Left ventricle myocardium inferior (tissue), 1 donor: ENCODE data around the gene OGT. TPM values are rescaled to one million over a fixed set of nuclear protein-coding genes. Genes with fewer than 3 reads are reported as not detected.

Experiments
- DNase-seq: peaks from one replicate; pipeline ENCODE4 v3.0.0-alpha.2; 2020
- H3K27ac ChIP-seq: fragments of 200-600 bp; replicated peaks from 2 replicates; pipeline ENCODE4 v1.8.0; 2021
- H3K27me3 ChIP-seq: fragments of 200-600 bp; 2 replicates; pipeline ENCODE4 v1.8.0; 2021; ENCODE audit warnings: low read depth
- H3K36me3 ChIP-seq: fragments of 200-600 bp; 2 replicates; pipeline ENCODE4 v1.8.0; 2021
- H3K4me1 ChIP-seq: fragments of 200-600 bp; 2 replicates; pipeline ENCODE4 v1.8.0; 2021
- H3K4me3 ChIP-seq: fragments of 200-600 bp; 2 replicates; pipeline ENCODE4 v1.8.0; 2021; ENCODE audit warnings: mild to moderate bottlenecking, moderate library complexity
- H3K9me3 ChIP-seq: fragments of 200-600 bp; replicated peaks from 2 replicates; pipeline ENCODE4 v1.8.0; 2021
- intact Hi-C: fragments of 100-400 bp; cut with micrococcal nuclease; formaldehyde crosslinking; loops from one replicate; pipeline ENCODE4 v1.11.0; 2022
- total RNA-seq: library from RNA; stranded (reverse); fragmentation: NEBNext Ultra II Directional; extraction: Animal tissue kit (Norgen Biotek cat#: 25700); gene quantifications from one replicate; pipeline ENCODE4 v1.2.1, GENCODE V29; 2021
- TF ChIP-seq, protein P1 (sequence below): fragments of 200-600 bp; IDR thresholded peaks from 2 replicates; pipeline ENCODE4 v1.8.0; 2021; ENCODE audit warnings: antibody characterized with exemption, mild to moderate bottlenecking, borderline replicate concordance
- donor health status: DM: no; HTN: yes; CAD: no; lungs with severe emphysema.

The OGT gene
- total RNA-seq, 1 donor from 2014 or later, result 83.8 TPM

DNA sequence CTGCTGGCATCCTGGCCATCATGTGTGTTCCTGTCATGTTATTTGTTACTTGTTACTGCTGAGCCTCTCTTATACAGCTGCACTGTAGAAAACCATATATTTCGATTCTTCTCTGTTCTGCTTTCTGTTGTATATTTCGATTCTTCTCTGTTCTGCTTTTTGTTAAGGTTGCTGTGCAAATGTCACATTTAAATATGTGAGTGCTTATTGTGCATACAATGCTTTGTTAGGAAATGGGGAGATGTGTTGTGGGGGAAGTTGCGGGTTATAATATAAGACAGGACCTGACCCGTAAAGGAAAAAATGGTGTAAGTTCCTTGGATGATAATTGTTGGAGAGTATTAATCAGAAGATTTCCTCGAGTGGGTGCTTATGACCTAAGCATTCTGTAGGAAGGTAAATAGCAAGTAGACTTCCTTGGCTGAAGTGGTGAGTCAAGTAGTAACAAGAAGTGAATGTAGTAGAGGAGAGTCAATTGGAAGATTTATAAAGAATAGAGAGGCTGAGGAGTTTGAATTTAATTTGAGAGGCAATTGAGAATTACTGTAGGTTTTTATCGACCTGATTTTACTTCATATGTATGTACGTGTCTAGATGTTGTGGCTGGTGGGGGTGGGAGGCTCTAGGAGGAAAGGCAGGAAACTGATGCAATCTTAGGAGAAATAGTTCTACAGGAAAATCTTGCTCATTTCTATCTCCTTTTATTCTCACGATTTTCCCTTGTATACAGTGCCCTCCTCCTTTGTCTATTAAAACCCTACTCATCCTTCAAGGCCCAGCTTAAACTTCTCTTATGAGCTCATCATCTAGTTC lies 8.5 kb downstream of the OGT start:
- peak overlapping the region; percentile 33 for H3K27ac ChIP-seq
- H3K27me3 ChIP-seq, result no peaks in the 10 kb centered on the region
- intact Hi-C loops, result no loop called here
- DNase-seq, result no peak
- H3K4me1 ChIP-seq, result peaks cover 92% of the 10 kb centered on the region
- H3K36me3 ChIP-seq, result peaks cover 15% of the 10 kb centered on the region
- TF ChIP-seq, protein P1, sequence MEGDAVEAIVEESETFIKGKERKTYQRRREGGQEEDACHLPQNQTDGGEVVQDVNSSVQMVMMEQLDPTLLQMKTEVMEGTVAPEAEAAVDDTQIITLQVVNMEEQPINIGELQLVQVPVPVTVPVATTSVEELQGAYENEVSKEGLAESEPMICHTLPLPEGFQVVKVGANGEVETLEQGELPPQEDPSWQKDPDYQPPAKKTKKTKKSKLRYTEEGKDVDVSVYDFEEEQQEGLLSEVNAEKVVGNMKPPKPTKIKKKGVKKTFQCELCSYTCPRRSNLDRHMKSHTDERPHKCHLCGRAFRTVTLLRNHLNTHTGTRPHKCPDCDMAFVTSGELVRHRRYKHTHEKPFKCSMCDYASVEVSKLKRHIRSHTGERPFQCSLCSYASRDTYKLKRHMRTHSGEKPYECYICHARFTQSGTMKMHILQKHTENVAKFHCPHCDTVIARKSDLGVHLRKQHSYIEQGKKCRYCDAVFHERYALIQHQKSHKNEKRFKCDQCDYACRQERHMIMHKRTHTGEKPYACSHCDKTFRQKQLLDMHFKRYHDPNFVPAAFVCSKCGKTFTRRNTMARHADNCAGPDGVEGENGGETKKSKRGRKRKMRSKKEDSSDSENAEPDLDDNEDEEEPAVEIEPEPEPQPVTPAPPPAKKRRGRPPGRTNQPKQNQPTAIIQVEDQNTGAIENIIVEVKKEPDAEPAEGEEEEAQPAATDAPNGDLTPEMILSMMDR, result no peak
- H3K4me3 ChIP-seq, result peak overlapping the region; percentile 14
- no peaks in the 10 kb centered on the region for H3K9me3 ChIP-seq

DNA sequence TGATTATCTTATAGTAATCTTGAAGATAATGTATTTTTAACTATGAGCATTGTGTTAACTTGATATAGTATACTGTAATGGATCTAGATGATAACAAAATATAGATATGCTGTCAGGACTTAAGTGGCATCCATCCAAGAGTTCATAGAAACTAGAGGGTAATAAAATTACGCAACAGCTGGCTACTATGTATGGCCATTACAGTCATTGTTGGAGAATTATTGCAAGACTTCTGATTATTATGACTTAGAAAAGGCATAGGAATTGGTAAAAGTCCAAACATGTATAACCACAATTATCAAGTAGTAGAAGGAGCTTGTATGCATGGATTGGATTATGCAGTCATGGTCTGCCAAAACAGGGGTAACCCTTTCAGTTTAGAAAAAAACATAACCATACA lies 9.5 kb downstream of the OGT start:
- peak overlapping the region; percentile 30 for H3K27ac ChIP-seq
- TF ChIP-seq, protein P1, result no peak

DNA sequence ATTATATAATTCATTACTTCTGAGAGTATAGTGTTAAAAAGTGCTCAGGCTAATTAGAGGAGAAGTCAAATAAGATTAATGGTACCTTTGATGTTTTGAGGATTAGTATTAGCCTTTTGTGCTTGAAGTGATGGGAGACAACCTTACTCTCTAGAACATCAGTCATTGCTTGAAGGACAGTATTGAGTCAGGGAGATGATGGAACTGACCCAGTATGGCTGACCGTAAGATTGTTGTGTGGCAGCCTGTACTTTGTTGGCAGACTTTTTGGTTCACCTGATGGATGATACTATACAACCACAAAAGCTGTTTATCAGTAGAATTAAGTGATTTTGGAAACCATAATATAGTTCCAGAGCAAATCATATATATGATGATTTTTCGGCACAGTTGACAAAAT lies 9.9 kb downstream of the OGT start:
- H3K27me3 ChIP-seq, result no peaks in the 10 kb centered on the region
- H3K9me3 ChIP-seq, result no peaks in the 10 kb centered on the region
- intact Hi-C loops, result no loop called here
- TF ChIP-seq, protein P1, result no peak
- H3K4me1 ChIP-seq, result peaks cover 78% of the 10 kb centered on the region
- no peak overlapping the region for H3K4me3 ChIP-seq
- H3K36me3 ChIP-seq, result peaks cover 24% of the 10 kb centered on the region
- no peak for DNase-seq
- peak overlapping the region; percentile 30 for H3K27ac ChIP-seq

More for the DNA sequence above, 9.5 kb downstream of the OGT start:
- H3K9me3 ChIP-seq, result no peaks in the 10 kb centered on the region
- peaks cover 24% of the 10 kb centered on the region for H3K36me3 ChIP-seq
- H3K4me3 ChIP-seq, result no peak overlapping the region
- H3K27me3 ChIP-seq, result no peaks in the 10 kb centered on the region
- no peak for DNase-seq
- peaks cover 82% of the 10 kb centered on the region for H3K4me1 ChIP-seq
- intact Hi-C loops, result no loop called here

DNA sequence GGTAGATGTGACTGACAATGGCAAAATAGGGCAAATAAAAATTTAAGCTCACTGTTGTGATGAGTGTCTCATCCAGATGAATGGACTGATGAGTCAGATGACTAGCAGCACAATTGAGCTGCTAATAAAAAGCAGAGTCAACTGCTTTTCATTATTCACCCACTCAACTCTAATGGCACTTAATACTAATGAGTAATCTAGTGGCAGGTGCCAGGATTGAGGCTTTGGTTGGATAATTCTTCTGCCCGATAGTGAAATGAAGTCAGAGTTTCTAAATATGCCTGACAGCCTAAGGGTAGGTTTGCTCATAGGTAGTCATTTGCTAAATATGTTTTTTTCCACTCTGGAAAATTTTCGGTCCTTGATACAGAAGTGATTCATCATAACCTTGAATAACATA lies 10.4 kb downstream of the OGT start:
- Histone ChIP-seq H3K27ac (peak overlapping the region; percentile 46), H3K4me1 (peaks cover 73% of the 10 kb centered on the region), H3K36me3 (peaks cover 24% of the 10 kb centered on the region), H3K4me3 (no peak overlapping the region), H3K9me3 (no peaks in the 10 kb centered on the region), H3K27me3 (no peaks in the 10 kb centered on the region)
- TF ChIP-seq, protein P1, result no peak
- intact Hi-C loops, result no loop called here
- DNase-seq, result no peak

DNA sequence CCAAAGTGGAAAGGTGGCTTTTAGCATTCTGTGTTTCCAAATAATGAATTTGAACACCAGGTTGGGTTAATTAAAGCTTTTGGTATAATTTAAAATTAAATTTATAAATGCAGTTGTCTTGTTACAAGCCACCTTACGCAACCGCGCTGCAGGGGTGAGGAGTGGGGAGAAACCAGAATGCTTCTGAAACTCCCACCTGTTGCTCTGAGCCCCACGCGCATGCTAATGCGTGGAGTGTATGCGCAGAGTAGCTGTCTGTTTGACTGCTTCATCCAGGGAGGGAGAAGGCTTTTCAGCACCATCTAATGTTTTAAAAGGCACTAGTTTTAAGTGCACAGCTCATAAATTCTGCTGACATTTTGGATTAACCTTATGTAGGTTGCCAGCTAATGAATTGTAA lies 12.5 kb downstream of the OGT start:
- intact Hi-C loops, result no loop called here
- DNase-seq, result no peak
- TF ChIP-seq, protein P1, result no peak
- Histone ChIP-seq H3K4me3 (no peak overlapping the region), H3K27me3 (no peaks in the 10 kb centered on the region), H3K9me3 (no peaks in the 10 kb centered on the region), H3K27ac (no peak overlapping the region), H3K36me3 (peaks cover 30% of the 10 kb centered on the region), H3K4me1 (peaks cover 55% of the 10 kb centered on the region)
